H1 (cell line): ENCODE measurements around the gene PTPRH. TPM values are rescaled to one million over a fixed set of nuclear protein-coding genes. Genes with fewer than 3 reads are reported as not detected.

Source experiments
- RNF2 ChIP-seq: fragments of 200-900, 300-1000 bp; sonication (generic); IDR thresholded peaks from 2 replicates; pipeline ENCODE4 v1.7.1; 2016; ENCODE audit warnings: borderline replicate concordance, low read depth, mild to moderate bottlenecking, antibody characterized with exemption, low read length; ENCODE audit not compliant: poor library complexity, severe bottlenecking; ENCODE audit errors: missing control alignments
- polyA plus RNA-seq, 7 experiments: library from polyadenylated mRNA; depleted of rRNA in 3 of 7; stranded (reverse) in 5 of 7; unstranded in 2 of 7; fragments of >200 nt in 5 of 7; fragments of 200-250 nt in 2 of 7; gene quantifications; 1 replicate in 5 of 7; 2 replicates in 1 of 7; 4 replicates in 1 of 7; pipeline versions ENCODE4 v1.2.1 to v1.2.3, GENCODE V29; 2011 to 2013; ENCODE audit warnings: missing spikeins in 2 of 7, mixed read lengths in 2 of 7
- total RNA-seq: library from RNA; stranded (reverse); fragmentation: NEBNext Ultra II Directional; extraction: Animal tissue kit (Norgen Biotek cat#: 25700); gene quantifications from 2 replicates; pipeline ENCODE4 v1.2.1, GENCODE V29; 2021

PTPRH gene
- total and polyA plus RNA-seq, 2 of the 8 experiments (the other 6 are each of a cell fraction or from before 2014, with no cell fraction given): 0.30 to 0.39 TPM

DNA sequence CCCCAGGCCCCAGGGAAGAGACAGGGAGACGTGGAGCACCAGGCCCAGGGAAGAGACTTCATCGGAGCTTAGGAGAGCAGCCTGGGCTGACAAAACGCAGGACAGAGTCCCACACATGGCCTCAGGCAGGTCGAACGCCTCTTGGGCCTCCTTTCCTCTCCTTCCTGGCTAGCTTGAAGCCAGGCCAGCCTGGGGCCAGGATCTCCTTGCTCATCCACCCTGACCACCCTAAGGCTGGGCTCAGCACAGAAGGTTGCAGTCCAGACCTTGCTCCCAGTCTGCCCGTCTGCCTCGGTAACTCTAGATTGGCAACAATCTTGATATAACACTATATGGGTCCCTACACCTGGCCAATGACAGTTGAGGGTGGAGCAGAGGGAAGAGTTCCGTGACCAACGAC lies 39.4 kb upstream of the PTPRH start (continued):
- no peak for TF ChIP-seq RNF2
